HG02938 (cell line): ENCODE measurements around the gene ATP10A.

Experiments used
- ATAC-seq: cut with Tn5 transposase; IDR thresholded peaks from one replicate; pipeline ENCODE4 v1.9.1; 2021; ENCODE audit warnings: mild to moderate bottlenecking, moderate library complexity; ENCODE audit not compliant: unreplicated experiment

The ATP10A gene

DNA sequence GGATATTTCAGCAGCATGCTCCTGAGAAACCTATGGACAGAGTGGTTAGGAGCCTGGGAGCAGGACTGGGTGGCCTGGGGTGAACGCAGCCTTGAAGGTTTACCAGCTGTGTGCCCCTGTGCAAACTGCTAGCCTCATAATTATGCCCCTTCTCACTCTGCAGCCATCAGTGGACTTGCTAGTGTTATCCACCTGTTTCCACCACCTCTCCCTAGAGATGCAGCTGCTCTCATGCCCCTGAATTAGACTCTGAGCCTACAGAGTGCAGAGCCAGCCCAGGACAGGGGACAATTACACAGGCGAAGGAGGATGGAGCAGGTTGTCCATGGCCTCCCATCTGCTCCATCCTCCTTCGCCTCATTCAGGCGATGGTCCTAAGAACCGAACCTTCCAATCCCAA is 175.9 kb downstream of the ATP10A start:
- ATAC-seq = no peak

DNA sequence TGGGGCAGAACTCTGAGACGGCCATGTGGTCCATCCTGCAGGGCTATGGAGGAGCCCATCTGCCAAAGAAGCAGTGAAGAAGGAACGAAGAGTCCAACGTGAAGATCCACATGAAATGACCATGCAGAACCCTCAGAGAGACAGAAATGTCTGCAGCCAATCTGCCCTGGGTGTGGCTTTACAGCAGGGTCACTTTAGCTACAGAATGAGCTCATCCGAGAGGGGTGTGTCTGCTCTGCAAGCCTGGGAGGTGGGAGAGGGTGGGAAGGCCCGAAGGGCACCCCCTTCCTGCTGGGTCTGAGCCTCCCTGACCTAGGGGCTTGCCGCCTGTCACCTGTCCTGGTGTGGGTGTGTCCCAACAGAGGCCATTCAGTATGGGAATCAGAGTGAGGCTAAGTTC is 176.3 kb downstream of the ATP10A start:
- no peak for ATAC-seq

DNA sequence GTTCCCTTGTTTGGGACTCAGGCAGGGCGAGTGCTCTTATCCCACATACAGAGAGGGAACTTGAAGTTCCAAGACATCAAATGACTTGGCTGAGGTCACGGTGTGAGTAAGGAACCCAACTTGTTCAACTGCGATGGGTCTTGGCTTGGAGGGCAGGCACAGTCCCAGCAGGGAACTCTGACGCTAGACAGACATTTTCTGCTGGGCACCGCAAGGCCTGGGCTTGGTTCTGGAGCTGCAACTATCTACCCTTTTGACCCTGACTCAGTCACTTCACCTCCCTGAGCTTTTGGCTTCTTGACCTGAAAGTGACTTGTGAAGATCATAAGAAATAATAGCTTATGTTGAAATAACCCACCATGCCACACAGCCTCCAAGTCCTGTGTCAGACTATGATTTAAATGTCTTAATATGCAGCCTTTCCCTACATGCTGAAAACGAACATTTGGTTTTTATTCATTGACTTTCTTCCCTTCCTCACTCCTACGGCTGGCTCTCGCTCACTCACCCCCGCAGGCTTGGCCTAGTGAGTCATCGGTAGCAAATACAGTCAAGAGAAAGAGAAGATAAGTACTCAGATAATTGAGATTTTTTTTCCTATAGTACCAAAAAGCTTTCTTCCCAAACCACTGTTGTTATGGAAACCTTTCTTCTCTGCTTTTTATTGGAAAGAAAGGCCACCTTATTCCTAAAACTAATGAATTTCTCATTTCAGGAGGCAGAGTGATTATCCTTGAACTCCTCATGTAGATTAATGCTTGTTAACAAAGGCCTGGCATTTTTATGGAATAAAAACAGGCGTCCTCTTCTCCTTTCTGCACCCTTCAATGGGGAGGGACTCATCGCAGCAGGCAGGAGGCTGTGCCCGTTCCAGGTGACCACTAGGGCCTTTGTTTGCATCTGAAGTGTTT is 178.4 kb downstream of the ATP10A start:
- ATAC-seq = no peak

DNA sequence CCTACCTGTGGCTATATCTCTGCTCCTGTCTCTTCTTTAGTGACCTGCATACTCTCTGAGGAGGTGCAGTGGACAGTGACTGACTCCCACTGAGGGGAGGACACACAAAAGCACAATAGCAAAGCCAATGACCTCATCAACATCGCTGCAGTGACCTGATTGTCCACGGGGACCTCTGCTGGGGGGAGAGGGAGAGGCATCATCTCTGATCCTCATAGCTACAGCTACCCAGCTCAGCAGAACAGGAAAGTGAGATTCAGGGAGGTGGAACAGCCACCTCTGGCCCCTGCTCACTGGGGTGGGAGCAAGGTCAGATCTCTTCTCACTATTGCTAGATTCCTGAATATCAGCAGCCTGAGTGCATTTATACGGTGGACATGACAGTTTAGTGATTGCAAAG is 179.2 kb downstream of the ATP10A start:
- no peak for ATAC-seq

DNA sequence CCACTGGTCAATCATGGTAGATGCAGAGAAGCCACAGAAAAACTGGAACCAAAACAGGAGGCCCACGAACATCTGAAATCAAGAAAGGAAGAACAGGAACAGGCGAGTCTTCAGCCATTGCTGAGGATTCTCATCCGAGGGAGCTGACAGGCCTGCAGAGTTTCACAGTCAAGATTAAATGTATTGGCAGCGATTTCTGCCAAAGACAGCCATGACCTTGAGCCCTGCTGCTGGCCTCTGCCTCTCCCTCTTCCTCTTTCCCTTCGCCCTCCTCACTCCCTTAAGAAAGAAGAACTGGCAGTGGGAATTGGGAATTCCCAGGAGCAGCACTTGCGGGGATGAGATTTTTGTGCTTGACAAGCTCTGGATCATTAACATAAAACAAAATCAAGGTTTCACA is 179.7 kb downstream of the ATP10A start:
- ATAC-seq = no peak

DNA sequence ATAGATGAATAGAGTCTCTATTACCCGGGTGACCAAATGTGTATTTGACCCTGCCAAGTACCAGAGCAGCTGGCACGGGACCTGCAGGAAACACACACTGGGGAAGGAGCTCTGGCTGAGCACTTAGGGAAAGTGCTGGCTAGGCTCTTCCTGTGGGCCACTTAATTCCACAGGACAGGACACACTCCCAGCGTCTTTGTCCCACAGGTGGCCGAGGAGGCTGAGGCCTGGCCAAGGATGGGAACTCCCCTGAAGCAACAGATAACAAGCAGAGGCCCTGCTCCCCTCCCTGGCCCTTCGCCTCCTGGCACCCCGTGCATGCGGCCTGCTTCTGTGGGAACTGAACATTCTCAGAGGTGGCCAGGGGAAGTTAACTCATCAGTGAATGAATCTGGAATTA is 180.8 kb downstream of the ATP10A start:
- no peak for ATAC-seq

DNA sequence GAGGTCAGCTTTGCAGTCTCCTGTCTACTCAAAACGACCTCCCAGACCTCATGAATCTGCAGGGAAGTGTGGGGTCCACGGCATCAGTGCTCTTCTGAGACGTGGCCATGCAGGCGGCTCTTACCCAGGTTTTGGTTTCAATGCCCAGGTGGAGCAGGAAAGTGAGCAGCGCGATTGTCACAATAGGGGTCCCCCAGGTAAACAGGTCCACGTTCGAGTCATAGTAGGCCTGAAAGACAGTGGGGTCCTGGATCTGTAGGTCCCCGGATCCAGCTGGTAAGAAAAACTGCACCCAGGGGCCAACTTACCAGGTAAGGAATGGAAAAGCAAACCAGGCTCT is 182.5 kb downstream of the ATP10A start:
- ATAC-seq = no peak

DNA sequence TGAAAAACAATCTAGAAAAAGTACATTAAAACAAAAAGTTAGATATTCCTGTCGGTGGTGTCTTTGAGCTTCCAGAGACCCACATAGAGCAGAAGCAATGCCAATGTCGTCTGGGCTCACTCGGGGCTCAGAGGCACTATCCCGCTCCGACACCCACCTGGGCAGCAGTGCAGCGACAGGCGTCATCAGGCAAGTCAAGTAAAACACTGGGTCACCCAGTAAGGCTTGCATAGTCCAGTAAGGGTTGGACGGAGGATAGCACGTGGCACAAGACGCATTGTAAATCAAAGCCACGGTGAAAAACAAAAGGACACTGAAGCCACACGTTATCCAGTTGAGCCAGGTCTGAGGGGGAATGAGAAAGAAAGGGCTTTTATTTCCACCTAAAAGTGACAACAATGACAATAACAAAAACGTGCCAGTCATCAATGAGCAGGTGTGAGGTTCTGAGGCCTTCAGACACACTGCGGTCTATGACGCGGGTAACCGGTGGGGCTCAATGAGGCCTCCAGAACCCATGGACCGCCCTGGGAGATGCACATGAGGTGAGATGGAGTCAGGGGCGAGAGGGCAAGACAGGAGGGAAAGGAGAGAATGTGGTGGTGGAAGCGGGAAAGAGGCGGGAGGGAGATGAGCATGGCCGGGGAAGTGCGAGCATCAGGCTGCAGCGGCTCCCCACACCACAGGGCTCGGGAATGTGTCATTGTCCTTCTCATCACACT is 183.0 kb downstream of the ATP10A start:
- ATAC-seq = no peak

DNA sequence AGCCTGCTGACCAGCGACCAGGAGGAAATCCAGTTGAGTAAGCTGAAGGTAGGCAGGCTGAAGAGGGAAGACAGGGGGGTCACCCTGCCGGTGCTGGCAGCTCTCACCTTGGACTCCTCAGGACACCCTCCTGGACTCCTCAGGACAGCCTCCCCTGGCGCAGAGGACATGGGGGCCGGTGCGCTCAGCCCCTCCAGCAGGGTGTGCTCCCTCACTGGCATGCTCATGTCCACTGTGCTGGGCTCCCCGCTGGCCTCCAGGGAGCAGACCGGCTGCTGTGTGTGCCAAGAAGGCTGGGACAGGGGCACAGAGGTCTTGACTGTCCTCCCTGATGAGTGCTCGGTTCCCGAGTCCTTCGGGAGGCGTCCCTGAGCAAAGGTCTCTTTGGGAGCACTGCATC is 183.6 kb downstream of the ATP10A start:
- no peak for ATAC-seq

DNA sequence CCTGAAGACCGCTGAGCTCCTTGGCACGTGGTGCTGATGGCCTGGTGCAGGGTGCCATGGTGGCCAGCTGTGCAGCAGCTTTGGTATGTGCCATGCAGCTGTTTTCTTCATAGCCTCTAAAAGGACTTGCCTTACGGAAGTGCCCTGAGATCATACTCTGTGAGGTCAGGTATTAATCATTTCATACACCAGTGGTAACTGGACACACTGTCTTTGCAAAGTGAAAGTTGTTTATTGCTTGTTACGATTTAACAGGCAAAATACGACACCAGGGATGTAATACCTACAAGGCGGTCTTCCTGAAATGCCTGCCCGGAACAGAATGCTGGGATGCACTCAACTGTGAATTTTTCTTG is 184.6 kb downstream of the ATP10A start:
- ATAC-seq = no peak

DNA sequence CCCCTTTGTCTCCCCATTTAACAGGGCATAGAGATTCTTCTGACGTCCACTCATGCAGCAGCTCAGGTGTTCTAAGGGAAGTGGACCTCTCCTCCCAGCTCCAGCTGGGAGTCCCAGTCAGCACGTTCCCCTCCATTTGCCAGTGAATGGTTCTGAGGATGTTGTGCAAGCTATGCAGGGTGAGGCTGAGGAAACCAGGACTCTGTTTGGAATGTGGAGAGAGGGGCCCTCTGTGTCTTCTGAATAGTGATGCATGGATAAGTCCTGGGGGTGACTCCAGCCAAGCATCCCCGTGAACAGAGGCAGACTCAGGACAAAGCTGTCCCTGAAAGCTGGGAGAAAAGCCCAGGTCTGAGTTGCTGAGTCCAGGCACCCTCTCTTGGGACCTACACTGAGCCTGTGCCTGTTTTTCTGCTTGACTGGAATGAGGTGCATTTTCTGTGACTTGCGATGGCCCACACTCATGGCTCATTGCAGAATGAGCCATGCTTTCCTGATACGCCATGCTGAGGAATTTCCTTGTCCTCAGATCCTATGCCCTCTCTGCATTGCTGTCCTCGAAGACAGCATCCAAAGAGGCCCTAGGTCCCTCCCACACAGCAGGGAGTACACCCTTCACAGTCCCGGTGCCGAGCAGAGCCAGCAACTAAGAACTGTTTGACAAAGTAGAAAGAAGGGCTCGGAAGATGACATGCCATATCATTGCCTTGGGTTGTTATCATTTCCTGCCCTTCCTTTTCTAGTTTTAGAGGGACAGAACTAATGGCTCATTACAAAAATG is 185.2 kb downstream of the ATP10A start:
- ATAC-seq = no peak

DNA sequence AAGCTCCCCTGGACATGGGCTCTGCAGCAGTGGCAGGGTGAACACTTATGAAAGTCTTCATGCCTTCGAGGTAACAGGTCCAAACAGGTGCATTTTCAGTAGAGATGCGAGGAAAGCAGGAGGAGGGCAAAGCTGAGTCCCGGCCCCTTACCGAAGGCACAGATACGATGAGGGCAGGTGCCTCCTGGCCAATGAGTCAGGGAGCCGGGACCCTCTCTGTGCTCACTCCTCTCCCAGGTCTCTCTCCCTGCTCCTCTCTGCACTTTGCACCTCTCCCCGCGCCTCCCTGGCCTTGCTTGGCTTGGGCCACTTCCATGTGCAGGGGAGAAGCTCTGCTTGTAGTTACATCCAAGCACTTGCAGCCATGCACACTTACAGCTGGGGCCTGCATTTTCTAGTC is 187.1 kb downstream of the ATP10A start:
- no peak for ATAC-seq

DNA sequence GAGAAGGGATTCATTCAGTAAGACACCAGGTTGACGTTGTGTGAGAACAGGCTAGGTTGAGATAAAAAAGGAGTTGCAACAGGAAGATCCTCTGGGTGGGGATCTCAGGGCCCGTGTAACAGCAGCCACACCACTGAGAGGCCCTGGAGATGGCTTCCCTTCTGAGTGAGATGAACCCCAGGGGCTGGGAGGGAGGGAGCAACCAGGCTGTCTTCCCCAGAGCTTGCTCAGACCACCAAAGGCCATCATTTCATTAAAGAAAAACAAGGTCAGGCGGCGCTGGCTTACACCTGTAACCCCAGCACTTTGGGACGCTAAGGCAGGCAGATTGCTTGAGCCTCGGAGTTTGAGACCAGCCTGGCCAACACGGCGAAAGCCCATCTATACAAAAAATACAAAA is 187.7 kb downstream of the ATP10A start:
- no peak for ATAC-seq

DNA sequence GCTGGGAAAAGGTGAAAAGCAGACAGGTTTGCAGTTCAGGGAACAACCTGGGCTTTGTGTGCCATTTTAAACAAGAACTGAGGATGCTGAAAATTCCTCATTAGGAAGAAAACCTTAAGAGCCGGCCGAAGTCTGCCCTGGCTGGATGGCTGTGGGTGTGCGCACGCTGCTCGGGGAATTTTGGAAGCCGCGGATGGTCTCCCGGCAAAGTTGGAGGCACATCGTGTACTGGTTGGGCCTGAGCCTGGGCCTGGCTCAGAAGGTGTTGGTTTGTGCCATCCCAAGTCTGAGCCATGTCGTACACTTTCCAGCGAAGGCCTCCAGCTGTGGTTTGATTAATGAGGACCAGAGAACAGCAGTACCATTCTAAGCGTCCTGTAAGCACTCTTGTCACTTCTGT is 188.2 kb downstream of the ATP10A start:
- no peak for ATAC-seq

DNA sequence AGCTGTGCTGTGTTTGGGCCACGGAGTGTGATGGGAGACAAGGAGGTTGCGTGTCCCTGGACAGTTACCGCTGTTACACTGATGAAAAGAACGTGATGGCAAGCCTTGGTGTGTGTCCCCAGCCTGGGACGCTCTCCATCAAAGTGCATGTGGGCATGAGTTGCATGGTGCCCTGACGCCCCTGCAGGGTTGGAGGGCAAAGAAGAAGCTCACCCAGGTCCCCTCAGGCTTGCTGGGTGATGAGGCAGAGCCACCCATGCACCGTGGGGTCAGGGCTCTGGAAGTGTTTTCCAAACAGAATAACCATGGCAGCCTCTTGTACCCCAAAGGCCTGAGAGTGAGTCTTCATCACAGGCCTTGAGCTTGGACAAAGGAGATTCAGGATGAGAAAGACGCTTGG is 189.2 kb downstream of the ATP10A start:
- no peak for ATAC-seq

DNA sequence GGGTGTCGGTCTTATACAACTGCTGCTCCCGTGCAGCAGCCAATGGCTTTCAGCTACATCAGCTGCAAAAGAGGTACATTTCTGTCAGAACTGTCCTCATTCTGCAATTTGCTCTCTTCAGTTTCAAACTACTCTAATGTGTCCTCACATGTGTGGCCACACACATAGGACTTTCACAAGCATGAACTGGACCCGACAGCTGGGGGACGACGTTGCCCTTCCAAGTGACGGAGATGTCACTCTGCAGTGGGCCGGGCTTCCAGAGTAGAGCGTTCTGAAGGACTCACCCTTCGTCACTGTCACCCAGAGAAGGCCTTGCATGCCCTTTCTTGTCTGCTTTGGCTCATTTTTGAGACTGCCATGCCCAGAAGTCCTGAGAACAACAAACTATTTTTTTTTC is 189.8 kb downstream of the ATP10A start:
- ATAC-seq = no peak

DNA sequence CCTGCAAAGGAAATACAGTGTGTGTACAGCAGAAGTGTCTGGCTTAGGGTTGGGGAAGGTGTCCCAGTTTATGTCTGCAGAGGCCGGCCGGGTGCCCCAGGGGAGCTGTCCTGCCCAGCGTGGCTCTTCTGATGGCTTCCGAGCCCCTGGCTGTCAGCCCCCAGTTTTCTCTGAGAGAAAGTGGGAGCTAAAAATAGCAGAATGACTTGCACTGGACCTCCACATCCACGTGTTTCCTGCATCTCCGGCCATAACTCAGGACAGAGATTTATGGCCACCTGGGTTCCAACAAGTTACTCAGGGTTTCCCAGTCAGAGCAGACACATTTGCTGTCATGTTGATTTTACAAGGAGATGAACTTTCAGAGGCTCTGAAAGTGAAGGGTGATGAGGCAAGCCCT is 192.0 kb downstream of the ATP10A start:
- no peak for ATAC-seq

DNA sequence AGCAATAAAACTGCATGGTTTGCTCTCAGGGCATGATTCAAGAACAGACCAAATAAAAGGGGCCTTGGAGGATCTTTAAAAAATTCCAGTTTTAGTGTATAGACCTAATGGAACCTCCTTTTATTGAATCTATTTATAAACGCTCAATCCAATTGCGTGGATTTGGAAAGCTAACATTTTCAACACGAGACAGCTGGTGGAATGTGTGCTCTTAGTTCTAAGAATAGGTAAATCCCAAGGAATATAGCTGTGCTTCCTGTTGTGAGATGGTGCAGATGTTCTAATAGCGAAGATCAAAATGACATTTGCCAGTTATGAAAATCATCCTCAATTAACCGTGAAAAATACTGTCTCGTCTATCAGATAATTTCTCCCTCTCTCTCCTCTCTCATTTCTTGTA is 192.5 kb downstream of the ATP10A start:
- ATAC-seq = no peak

DNA sequence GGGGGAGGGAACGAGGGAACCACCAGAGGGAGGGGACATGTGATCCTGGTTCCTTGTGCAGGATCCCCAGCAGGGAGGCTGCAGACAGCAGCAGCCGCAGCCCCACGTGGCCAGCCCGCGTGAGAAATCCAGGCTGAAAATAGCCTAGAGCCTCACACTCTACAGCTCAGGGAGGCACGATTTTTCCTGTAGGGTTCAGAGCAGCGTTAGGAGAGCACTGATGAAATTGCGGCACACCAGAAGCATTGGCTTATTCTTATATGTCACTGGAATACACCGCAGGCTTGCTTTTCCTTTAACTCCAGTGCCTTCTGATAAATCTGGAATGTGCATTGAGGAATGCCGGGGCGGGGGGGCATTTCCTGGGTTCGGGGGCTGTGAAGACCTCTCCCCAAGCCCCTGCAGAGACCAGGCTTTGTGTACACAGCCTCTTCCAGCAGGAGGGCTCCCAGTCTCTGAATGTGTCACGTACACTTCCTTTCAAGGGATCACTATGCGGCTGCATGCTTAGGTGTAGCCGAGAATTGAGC is 193.0 kb downstream of the ATP10A start:
- no peak for ATAC-seq

DNA sequence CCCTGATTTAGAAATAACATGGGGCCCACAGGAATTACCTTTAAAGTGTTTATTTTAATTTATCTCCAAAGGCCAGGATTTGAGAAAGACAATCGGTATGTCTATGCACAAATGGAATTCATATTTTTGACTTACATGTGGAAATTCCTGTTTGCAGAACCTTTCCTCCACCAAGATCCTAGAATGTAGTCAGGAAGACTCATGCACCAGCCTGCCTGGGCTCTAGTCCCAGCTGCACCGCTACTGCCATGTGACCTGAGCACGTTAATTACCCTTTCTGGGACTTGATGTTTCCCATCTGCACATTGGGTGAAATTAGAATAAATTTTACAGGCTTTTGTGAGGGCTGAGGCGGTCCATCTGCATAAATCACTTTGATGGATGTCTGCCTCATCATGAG is 194.2 kb downstream of the ATP10A start:
- no peak for ATAC-seq

DNA sequence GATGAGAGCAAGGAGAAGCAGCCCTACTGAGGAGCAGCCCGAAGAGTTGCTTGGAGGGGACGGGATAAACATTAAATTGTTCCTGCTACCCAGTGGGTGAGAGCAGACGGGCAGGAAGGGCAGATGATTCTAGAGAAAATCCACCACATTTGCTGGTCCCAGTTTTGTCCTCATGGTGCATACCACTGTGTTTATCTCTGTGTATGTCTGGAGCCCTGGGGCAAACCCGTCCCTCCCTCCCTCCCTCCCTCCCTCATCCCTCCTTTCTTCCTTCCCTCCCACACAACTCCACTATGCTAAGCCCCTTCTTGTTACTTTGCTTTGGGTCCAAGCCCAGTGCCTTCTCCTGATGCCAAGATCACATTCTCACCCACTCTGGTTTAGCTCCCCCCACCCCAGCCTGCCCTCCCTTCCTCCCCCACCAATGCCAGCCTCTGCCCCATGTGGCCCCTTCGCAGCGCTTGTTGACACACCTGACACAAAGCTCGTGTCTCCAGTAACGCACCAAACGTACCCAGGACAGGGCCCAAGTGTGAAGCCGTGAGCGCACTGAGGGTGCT is 194.8 kb downstream of the ATP10A start:
- no peak for ATAC-seq
